Right lobe of liver (tissue), 6 donors: ENCODE results near the gene SLC2A4RG. TPM values are rescaled to one million over a fixed set of nuclear protein-coding genes. Genes with fewer than 3 reads are reported as not detected.

Experiments
- ATAC-seq, 4 donors: fragments of 200-7000 bp; cut with Tn5 transposase; one replicate each; pipeline ENCODE4 v1.9.1; 2020; ENCODE audit warnings: mild to moderate bottlenecking in 4 of 4, moderate library complexity in 4 of 4
- DNase-seq, 3 donors: peaks; one replicate each; pipeline ENCODE4 v3.0.0-alpha.2; 2020
- H3K27ac ChIP-seq, 3 donors: fragments of 200-600 bp; one replicate each; pipeline ENCODE4 v1.8.0; 2022
- H3K27me3 ChIP-seq, 2 donors: fragments of 200-600 bp; one replicate each; pipeline ENCODE4 v1.8.0; 2022
- H3K36me3 ChIP-seq, 4 donors: fragments of 200-600 bp; sonication (generic) in 1 of 4; one replicate each; pipeline versions ENCODE4 v1.5.1 to v1.8.0; 2017 to 2022; ENCODE audit warnings: control low read depth in 1 of 4
- H3K4me1 ChIP-seq, 4 donors: fragments of 200-600 bp; sonication (generic) in 1 of 4; one replicate each; pipeline versions ENCODE4 v1.5.1 to v1.8.0; 2017 to 2022; ENCODE audit warnings: control low read depth in 1 of 4
- H3K4me3 ChIP-seq, 3 donors: fragments of 200-600 bp; one replicate each; pipeline ENCODE4 v1.8.0; 2022
- H3K9me3 ChIP-seq, 4 donors: fragments of 200-600 bp; sonication (generic) in 1 of 4; one replicate each; pipeline versions ENCODE4 v1.5.1 to v1.8.0; 2017 to 2022; ENCODE audit warnings: control low read depth in 1 of 4
- POLR2A ChIP-seq: fragments of 450-650 bp; IDR thresholded peaks from one replicate; pipeline ENCODE4 v1.6.1; 2017; ENCODE audit warnings: antibody characterized with exemption, mild to moderate bottlenecking
- WGBS: methylation state at CpG from one replicate; pipeline ENCODE4 v1.1.6; 2018; ENCODE audit warnings: low coverage, low lambda C conversion rate; ENCODE audit not compliant: insufficient coverage; ENCODE audit errors: missing lambda C conversion rate; 5-methylcytosine and 5-hydroxymethylcytosine counted together
- intact Hi-C, 2 donors: fragments of 100-400 bp; cut with DNase I; formaldehyde crosslinking; loops; one replicate each; pipeline versions ENCODE4 v1.11.2 to v1.14.1; 2022
- total RNA-seq, 6 experiments: library from RNA; depleted of rRNA in 2 of 6; stranded (reverse); fragments of >200 nt in 2 of 6; fragmentation: NEBNext Ultra II Directional in 3 of 6; extraction: Animal tissue kit (Norgen Biotek cat#: 25700) in 3 of 6; gene quantifications; one replicate each; pipeline versions ENCODE4 v1.1.0 to v1.2.4, GENCODE V29; 2016 to 2023
- TF ChIP-seq, protein P1 (sequence below), 4 donors: fragments of 200-600 bp in 3 of 4; fragments of 450-650 bp in 1 of 4; IDR thresholded peaks; one replicate each; pipeline versions ENCODE4 v1.5.1 to v1.8.0; 2016 to 2022; ENCODE audit warnings: antibody characterized with exemption in 4 of 4, mild to moderate bottlenecking in 2 of 4
- donor health status: DM: no; HTN: yes; CAD: no.
- donor health status: DM: no; HTN: no; CAD: no.
- donor health status: DM: no; HTN: no; CAD: no.
- donor health status: DM: no; HTN: yes; CAD: no.
- donor health status: DM: no; HTN: yes; CAD: no.

Gene SLC2A4RG
- total RNA-seq, 6 experiments from 2014 or later, result 36.0 to 180 (median 73.8) TPM

DNA sequence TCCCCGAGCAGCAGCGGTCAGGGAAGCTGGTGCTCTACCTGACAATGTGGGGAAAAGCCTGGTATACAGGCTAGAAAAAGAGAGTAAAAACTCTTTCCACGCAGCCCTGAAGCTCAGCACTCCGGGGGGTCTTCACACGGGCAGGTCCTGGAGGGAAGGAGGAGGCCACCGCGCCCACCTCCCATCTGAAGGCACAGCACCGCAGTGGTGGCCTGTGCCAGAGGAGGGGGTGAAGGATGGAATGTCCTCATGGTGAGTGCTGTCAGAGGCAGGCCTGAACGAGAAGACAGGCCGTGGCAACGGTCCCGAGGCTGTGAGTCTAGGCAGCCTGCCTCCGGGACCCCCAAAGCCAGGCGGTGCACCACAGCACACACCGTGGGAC lies 5.8 kb downstream of the SLC2A4RG start:
- TF ChIP-seq, protein P1, sequence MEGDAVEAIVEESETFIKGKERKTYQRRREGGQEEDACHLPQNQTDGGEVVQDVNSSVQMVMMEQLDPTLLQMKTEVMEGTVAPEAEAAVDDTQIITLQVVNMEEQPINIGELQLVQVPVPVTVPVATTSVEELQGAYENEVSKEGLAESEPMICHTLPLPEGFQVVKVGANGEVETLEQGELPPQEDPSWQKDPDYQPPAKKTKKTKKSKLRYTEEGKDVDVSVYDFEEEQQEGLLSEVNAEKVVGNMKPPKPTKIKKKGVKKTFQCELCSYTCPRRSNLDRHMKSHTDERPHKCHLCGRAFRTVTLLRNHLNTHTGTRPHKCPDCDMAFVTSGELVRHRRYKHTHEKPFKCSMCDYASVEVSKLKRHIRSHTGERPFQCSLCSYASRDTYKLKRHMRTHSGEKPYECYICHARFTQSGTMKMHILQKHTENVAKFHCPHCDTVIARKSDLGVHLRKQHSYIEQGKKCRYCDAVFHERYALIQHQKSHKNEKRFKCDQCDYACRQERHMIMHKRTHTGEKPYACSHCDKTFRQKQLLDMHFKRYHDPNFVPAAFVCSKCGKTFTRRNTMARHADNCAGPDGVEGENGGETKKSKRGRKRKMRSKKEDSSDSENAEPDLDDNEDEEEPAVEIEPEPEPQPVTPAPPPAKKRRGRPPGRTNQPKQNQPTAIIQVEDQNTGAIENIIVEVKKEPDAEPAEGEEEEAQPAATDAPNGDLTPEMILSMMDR (IDR thresholded peaks at IDR 0.05), result no peak
- TF ChIP-seq POLR2A, result no peak
- peaks cover 0 to 14% (median 7%) of the 10 kb centered on the region in 4 donors for H3K36me3 ChIP-seq
- peaks cover 0 to 28% (median 12%) of the 10 kb centered on the region in 4 donors for H3K4me1 ChIP-seq
- H3K27me3 ChIP-seq, result no peaks in the 10 kb centered on the region
- H3K27ac ChIP-seq, result no peak overlapping the region
- no peak overlapping the region for H3K4me3 ChIP-seq
- DNase-seq (peak in 1 of 3 donors; percentile 44), ATAC-seq (no peak)
- intact Hi-C loops, result no loop called here
- H3K9me3 ChIP-seq, result no peaks in the 10 kb centered on the region
- 48% methylated on average over 5 of the region's 15 CpGs for WGBS

DNA sequence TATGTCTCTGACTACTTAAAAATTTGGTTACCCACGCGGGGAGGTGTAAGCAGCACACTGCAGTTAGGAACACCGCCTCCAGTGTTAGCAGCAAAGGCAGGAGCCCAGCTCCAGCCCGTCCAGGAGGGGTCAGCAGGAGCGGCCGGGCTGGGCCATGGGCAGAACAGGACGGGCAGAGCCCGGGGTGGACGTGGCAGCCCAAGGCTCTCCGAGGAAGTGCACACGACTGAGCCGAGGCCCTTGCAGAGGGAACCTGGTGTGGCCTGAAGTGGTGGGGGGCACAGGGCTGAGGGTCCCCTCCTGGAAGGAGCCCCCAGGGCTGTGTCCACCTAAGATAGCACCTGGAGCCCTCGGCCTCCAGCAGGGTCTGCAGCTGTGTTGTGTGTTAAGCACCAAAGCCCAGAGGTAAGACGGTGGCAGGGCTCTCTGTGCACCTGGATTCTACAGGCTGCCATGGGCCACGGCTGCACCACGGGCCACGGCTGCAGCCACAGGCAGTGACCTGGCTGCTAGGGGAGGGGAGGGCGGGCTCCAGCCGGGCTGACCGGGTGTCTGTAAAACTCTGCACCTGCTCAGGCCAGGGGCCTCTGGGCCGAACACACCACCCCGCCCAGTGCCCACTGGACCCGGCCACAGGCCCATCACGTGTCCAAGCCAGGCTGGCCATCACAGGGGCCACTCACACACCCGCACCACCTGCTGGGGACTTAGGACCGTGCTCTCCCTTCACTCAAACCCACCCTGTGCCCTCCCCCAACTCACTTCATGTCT lies 6.6 kb downstream of the SLC2A4RG start:
- intact Hi-C loops, result no loop called here
- Histone ChIP-seq H3K27ac (no peak overlapping the region), H3K27me3 (no peaks in the 10 kb centered on the region), H3K36me3 (peaks cover 0 to 14% (median 7%) of the 10 kb centered on the region in 4 donors), H3K9me3 (no peaks in the 10 kb centered on the region), H3K4me1 (peaks cover 0 to 28% (median 12%) of the 10 kb centered on the region in 4 donors), H3K4me3 (no peak overlapping the region)
- no peak for TF ChIP-seq POLR2A
- TF ChIP-seq, protein P1 (IDR thresholded peaks at IDR 0.05), result no peak
- 49% methylated on average over 4 of the region's 26 CpGs for WGBS
- ATAC-seq (no peak), DNase-seq (peak in 2 of 3 donors; percentile 19 to 49)

DNA sequence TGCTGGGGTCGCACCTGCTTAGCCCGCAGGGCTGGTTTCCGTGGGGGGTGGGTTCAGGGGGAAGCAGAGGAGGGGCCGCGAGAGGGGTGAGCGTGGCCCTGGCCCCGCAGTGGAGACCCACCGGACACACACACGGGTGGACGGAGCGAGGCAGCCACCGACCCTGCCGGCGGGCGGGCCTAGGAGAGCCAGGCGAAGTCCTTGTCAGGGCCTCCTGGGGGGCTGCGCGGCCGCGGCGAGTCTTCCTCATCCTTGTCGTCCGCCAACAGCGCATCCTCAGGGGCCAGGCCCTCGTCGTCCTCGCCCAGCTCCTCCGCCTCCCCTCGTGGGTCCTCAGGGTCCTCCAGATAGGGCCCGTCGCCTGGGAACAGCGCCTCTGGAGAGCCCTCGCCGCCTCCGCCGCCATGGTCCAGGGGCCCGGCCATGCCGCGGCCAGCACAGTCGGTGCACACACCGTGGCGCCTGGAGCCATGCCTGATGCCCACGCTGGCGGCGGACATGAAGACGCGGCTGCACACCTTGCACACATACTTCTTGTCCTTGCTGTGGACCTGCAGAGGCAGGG lies 7.3 kb downstream of the SLC2A4RG start:
- Histone ChIP-seq H3K4me3 (no peak overlapping the region), H3K4me1 (peaks cover 0 to 25% (median 8%) of the 10 kb centered on the region in 4 donors), H3K36me3 (peaks cover 0 to 11% (median 7%) of the 10 kb centered on the region in 4 donors), H3K27ac (no peak overlapping the region), H3K9me3 (no peaks in the 10 kb centered on the region), H3K27me3 (no peaks in the 10 kb centered on the region)
- TF ChIP-seq POLR2A, result no peak
- TF ChIP-seq, protein P1 (IDR thresholded peaks at IDR 0.05), result no peak
- WGBS, result no CpG with 5 or more reads among the region's 47 CpGs
- DNase-seq, result peak in 2 of 3 donors; percentile 20 to 53
- intact Hi-C loops, result no loop called here
- ATAC-seq, result no peak

DNA sequence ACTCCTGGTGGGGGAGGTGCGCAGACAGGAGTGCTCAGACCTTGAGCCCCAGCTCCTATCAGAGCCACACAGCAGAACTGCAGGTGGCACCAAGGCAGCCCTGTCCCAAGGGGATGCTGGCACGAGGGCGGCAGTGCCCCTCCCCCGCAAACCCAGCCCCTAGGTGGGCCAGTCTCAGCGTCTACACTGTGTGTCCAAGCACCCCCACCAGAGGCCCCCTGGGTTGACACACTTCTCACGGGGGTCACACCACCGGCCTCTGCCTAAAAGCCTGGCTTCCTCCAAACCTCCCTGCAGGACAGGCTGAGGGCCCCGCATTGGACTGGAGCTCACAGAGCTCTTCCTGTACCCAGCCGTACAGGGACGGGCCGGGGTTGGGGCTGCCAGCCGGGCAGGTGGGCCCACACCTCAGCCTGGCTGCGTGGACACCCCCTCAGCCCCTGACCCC lies 8.1 kb downstream of the SLC2A4RG start:
- DNase-seq, result peak in 1 of 3 donors; percentile 53
- Histone ChIP-seq H3K27ac (no peak overlapping the region), H3K4me1 (peaks cover 0 to 16% (median 4%) of the 10 kb centered on the region in 4 donors), H3K27me3 (no peaks in the 10 kb centered on the region), H3K4me3 (no peak overlapping the region), H3K9me3 (no peaks in the 10 kb centered on the region), H3K36me3 (peaks cover 0 to 7% (median 4%) of the 10 kb centered on the region in 4 donors)
- intact Hi-C loops, result no loop called here
- TF ChIP-seq, protein P1 (IDR thresholded peaks at IDR 0.05), result no peak
- TF ChIP-seq POLR2A, result no peak
- no peak for ATAC-seq
- 16% methylated on average over 2 of the region's 13 CpGs for WGBS
